GM18502 (cell line): ENCODE data around the gene COG7.
"Not testable (repeated sequence)": the region's sequence is repeated elsewhere in the genome, so short reads cannot be mapped to it uniquely, and the experiment has no call there.

Experiments
- ATAC-seq: cut with Tn5 transposase; IDR thresholded peaks from one replicate; pipeline ENCODE4 v1.9.1; 2021; ENCODE audit warnings: mild to moderate bottlenecking; ENCODE audit not compliant: unreplicated experiment, poor library complexity

The COG7 gene

DNA sequence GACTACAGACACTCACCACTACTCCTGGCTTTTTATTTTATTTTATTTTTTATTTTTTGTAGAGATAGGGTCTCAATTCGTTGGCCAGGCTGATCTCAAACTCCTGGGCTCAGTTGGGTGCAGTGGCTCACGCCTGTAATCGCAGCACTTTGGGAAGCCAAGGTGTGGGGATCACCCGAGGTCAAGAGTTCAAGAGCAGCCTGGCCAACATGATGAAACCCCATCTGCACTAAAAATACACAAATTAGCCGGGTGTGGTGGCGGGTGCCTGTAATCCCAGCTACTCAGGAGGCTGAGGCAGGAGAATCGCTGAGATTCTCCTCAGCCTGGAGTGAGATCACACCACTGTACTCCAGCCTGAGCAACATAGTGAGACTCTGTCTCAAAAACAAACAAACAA is 86.6 kb downstream of the COG7 start:
- not testable (repeated sequence) for ATAC-seq

DNA sequence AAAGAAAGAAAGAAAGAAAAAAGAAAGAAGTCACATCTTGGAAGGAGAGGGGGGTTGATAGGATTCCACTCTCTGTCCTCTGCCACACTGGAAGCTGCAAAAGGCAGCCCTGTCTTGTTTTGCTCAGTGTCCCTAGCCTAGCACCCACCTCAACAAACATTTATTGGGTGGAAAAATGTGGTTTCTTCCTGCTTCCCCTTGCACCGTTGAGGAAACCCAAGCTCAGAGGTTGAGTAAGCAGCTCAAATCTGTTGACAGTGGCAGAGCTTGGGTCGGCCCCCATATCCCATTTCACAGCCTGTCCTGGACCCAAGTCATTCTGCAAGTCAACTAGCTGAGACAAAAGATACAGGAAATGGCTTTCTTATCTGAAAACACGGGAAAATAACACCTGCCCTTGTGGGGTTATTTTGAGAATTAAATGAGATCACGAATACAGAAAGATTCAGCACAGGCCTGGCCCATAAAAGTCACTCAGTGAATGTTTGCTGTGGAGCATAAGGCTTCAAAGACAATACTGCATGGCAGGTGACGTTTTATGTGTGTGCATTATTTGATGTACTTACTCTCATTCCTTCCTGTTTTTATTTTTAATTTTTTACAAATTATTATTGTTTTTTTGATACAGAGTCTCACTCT is 87.3 kb downstream of the COG7 start:
- no peak for ATAC-seq

DNA sequence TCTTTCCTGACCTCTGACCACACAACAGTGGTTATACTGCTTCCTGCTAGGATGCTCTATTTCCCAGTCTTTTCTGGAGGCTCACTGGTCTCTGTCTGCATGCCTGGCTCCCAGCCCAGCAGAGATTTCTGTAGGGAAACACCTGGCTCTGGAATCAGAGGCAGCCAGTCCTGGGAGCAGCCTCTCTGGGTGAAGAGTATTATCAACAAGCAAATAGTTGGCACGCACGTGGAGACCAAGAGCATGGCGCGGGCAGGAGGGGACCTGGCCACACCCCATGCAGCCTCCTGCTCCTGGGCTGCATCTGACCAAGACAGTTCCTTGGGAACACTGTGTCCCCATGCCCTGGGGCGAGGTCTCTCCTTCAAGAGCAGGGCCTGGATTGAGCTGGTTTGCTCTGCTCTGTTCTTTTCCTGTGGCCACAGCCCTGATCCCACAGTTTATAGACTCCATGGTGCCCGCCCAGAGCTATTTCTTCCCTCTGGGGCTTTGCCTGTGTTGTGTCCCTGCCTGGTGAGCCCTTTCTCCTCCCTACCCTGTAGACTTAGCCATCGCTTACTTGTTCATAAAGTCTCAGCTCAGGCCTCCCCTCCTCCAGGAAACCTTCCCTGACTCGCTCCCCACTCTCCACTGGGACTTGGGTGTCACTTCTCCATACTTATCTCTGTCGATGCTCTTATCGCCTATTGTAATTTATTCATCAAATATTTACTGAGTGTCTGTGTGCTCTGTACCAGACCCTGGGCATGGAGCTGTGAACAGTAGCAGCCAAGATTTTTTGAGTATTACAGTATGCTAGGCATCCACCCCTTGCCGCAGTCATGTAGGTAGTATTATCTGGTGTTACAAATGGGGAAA is 90.3 kb downstream of the COG7 start:
- ATAC-seq, result no peak

DNA sequence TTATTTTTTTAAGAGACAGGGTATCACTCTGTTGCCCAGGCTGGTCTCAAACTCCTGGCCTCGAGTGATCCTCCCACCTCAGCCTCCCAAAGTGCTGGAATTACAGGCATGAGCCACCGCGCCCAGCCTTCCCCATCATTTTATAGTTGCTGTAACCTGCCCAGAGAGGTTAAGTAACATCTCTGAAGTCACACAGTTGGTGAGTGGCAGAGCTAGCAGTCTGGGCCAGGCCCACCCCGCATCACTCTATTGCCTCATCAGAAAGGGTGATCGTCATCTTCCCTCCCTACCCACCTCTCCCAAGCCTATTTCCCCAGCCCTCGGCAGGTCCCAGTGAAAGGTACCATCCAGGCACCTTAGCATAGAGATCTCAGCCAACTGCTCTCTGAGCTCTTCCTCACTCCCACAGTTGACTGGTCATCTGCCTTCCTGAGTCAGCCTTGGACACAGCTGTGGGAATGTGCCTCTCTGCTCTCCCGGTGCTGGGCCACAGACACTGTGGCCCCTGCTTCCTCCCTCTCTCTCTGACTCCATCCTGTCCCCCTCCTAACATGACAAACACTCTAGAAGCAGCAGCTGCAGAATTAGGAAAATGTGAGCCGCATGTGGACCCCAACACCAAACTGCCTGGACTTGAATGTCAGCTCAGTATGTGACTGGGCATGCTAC is 93.8 kb downstream of the COG7 start:
- ATAC-seq, result no peak

DNA sequence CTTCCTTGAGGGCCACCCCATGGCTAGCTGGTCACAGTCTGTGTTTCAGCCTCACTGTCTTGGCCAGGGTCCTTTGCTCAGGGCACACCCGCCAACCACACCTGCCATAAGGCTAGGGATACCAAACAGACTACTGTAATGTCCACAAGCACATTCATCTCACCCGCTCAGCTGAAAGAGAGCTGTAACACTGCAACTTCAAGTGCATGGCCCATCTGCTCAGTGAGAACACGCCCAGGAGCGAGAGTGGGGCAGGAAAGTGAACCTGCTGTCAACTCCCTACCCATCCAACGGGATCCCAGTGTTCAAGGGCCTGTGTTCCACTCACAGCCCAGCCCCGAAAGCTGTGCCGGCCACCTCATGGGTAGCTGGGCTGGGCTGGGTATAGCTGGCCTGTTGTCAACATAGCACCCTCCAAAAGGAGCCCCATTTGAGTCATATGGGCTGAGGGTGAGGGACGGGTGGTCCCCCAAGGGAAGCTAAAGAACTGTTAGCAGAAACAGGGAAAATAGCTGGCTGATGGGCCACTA is 95.2 kb downstream of the COG7 start:
- no peak for ATAC-seq

DNA sequence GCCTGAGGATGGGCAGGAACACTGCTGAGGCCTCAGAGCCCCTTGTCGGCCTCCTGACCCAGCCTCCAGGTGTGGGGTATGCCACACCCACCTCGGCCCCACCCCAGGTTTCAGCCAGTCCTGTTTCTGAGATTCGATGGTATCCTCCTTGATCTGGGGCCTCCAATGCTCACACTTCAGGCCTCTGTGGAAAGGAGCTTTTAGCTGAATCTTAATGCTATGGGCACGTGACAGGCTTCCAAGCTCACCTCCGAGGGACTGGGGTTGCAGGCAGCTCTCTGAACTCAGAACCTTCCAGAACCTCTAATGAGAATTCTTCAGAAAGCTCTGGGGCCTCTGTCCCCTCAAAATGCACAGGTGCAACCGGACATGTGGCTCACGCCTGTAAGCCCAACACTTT is 96.0 kb downstream of the COG7 start:
- no peak for ATAC-seq

DNA sequence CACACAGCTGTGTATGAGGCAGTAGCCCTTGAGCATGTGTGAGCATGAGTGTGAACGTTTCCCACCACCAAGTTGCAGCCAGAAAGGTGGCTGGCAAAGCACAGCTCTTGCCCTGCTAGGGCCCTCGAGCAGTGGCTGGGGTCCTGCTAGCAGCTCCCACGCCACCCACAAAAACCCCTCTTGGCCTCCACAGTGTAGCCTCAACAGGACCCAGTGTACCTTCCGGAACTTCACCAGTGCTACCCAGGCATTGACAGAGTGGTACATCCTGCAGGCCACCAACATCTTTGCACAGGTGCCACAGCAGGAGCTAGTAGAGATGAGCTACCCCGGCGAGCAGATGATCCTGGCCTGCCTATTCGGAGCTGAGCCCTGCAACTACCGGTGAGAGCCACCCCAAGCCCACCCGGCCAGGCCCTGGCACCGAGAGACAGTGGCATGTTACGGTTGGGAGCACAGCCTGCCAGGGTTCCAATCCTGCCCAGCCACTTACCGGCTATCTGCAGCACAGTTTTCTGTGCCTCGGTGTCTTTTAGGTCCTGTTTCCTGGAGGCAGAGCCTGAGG is 97.8 kb downstream of the COG7 start:
- ATAC-seq, result no peak

DNA sequence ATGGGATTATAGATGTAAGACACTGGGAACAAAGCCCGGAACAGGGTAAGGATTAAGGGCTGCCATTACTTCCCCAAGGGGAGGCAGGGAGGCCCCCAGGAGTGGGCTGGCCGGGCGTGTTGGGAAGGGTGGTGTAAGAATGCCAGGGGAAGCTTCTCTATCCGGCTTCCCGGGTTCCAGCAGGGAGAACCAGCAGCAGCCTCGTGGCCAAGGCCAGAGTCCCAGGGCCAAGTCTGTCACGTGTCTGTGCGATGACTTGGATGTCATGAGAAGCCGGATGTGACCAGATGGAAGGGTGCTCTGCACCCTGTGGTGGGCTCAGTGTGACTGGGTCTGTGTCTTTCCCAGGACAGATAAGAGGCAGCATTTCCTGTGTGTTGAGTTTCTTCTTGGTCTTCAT is 98.7 kb downstream of the COG7 start:
- no peak for ATAC-seq

DNA sequence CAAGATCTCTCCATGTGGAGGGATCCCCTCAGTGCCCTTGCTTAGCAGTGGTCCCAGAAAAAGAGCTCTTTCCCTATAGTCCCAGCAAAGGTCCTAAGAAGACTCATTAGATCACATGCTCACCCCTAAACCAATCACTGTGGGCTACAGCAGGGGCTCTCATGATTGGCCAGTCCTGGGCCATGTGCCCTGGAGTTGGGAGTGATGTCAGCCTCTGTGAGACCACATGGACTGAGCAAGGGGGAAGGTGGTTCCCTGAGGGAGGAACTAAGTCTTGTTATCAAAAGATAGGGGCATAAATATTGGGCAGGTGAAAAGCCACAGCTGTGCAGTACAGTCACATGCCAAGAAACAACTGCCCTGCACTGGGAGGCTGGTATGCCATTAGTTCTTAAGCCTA is 99.5 kb downstream of the COG7 start:
- ATAC-seq, result no peak

DNA sequence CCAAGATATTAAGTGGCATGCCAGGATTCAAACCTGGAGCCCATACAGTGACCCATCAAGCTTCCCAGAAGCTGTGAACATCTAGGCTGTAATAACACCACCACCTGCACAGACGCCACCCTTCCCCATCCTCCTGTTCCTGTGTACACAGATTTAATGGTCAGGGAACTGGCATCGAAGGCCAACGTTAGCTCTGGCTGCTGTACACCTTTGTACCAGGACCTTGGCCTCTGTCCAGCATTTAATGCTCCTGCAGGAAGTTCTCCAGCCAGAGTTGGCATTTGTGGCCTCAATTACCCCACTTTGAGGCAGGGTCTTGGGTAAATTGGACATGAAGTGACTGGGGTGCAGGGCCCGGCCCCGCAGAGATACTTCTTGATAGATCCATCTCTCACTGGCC is 101.6 kb downstream of the COG7 start:
- ATAC-seq, result no peak

DNA sequence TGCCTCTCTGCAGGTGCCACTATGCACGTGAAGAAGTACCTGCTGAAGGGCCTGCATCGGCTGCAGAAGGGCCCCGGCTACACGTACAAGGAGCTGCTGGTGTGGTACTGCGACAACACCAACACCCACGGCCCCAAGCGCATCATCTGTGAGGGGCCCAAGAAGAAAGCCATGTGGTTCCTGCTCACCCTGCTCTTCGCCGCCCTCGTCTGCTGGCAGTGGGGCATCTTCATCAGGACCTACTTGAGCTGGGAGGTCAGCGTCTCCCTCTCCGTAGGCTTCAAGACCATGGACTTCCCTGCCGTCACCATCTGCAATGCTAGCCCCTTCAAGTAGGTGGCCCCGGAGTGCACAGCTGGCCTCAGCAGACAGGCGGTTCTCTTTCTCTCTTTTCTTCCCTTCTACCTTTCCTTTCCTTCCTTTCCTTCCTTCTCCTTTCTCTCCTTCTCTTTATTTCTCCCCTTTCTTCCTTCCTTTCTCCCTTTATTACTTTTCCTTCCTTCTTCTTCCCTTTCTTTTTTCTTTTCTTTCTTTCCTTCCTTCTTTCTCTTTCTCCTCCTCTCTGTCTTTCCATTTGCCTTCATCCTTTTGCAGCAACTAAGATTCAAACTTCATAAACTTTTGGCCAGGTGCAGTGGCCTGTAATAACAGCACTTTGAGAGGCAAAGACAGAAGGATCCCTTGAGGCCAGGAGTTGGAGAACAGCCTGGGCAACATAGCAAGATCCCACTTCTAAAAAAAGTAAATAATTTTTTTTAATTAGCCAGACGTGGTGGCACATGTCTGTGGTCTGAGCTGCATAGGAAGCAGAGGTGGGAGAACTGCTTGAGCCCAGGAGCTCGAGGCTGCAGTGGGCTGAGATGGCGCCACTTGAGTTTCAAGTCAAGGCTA is 104.2 kb downstream of the COG7 start:
- ATAC-seq, result no peak

DNA sequence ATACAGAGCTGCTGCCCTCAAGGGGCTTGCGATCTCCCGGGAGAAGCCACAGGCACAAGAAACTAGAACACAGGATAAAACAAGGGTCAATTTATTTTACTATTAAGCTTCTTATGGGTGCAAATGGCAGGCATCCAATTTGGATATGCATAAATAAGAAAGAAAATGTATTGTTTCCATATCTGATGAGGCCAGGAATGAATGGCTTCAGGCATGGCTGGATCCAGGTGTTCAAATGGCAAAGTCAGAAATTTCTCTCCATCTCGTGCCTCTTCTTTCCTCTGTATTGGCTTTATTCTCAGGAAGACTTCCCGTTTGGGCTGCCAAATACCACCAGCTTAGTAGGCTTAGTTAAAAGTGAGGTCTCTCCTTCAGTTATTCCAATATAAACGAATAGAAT is 107.8 kb downstream of the COG7 start:
- ATAC-seq, result no peak

DNA sequence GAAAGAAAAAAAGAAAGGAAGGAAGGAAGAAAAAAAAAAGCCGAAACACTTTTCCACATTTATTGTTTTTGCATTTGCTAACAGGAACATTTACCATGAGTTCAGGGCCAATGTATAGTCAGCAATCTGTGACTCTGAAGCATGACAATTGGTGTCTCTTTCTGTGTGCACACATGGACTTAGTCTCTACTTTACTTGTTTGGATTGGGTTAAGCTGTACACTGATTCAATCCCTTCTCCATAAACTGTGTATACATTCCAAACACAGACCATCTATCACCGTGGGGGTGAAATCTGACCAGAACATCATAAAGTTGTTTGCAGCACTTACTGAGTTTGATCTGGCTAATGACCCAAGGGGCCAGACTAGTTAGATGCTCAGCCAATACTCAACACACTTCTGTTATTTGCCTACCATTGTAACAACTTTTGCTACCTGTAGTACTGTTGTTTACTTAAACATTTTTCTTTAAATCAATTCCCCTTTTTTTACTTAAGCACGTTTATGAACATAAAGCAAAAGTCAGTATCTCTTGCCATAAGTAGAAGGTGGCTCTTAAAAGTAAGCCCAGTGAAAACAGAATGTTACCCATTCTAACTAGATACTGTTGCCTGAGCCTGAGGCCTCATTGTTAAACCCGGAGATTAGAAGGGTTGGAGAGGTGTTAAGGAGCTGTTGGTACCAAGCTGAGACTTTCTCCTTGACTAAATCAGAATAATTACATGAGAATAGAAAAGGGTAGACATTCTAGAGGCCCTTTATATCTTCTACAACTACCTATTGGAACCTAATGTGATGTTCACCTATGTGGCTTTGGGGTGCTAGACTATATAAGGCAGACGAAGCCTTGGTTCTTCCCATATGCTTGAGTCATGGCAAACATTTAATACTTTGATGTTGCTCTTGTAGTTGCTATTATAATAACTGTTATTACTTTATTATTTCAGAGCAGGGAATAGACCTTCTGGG is 109.1 kb downstream of the COG7 start:
- no peak for ATAC-seq

DNA sequence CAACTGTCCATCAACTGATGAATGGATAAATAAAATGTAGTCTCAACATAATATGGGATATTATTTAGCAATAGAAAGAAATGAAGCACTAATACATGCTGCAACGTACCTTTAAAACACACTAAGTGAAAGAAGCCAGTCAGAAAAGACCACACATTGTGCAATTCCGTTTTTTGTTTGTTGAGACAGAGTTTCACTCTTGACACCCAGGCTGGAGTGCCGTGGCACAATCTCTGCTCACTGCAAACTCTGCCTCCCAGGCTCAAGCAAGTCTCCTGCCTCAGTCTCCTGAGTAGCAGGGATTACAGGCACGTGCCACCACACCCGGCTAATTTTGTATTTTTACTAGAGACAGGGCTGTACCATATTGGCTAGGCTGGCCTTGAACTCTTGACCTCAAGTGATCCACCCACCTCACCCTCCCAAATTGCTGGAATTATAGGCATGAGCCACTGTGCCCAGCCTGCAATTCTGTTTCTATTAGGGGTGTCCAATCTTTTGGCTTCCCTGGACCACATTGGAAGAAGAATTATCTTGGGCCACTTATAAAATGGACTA is 110.8 kb downstream of the COG7 start:
- ATAC-seq, result no peak

DNA sequence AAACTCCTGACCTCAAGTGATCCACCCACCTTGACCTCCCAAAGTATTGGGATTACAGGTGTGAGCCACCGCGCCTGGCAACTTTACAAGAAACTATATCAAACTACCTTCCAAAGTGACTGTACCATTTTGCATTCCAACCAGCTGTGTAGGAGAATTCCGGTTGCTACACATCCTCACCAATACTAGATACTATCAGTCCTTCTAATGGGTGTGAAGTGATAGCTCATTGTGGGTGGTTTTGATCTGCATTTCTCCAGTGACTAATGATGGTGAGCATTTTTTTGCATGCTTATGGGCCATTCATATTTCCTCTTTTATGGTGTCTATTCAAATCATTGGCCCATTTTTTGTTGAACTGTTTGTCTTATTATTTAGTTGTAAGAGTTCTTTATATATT is 113.2 kb downstream of the COG7 start:
- no peak for ATAC-seq
